ENCODE data around the gene EML3.
A peak's percentile ranks its signal among the peaks of the same experiment; 100 is the strongest.
"Not testable (repeated sequence)": the region's sequence is repeated elsewhere in the genome, so short reads cannot be mapped to it uniquely, and the experiment has no call there.

The EML3 gene

DNA sequence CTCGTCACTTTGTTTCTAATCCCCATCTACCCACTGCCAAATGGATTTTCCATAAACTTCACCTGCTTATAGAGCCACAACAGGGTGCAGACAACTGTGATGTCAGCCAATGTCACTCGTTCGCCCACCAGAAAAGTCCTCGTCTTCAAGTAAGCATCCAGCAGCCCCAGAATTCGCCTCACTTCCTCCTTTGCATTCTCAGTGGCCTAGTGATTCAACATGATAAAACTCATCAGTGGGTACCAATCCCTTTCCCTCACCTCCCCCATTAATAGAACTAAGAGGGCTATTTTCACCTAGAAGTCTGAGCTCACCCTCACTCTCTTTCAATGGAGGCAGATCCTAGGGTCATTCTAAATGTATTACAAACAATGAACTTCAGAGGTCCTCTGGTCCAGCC, 41.7 kb downstream of the EML3 start:
- not testable (repeated sequence) for DNase-seq (ENCODE audit: low read depth in 3 of 3)

DNA sequence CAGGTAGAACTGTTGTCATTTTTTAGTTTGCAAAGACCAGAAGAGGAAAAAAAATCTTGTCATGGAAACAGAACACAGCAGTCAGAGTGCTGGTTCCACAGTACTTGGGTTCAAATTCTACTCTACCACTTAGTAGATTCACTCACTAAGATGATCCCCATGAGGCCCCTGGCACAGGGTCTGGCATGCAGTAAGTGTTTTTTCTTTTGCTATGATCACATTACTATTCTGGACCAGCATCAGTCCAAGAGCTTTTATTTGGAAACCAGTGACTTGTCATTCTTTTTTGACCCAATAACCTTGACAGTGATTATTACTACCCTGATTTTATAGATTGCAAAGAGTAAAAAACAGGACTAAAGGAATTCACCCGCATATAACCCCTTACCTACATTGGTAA, 43.0 kb downstream of the EML3 start:
- DNase-seq (ENCODE audit: low read depth in 3 of 3), result no peak

DNA sequence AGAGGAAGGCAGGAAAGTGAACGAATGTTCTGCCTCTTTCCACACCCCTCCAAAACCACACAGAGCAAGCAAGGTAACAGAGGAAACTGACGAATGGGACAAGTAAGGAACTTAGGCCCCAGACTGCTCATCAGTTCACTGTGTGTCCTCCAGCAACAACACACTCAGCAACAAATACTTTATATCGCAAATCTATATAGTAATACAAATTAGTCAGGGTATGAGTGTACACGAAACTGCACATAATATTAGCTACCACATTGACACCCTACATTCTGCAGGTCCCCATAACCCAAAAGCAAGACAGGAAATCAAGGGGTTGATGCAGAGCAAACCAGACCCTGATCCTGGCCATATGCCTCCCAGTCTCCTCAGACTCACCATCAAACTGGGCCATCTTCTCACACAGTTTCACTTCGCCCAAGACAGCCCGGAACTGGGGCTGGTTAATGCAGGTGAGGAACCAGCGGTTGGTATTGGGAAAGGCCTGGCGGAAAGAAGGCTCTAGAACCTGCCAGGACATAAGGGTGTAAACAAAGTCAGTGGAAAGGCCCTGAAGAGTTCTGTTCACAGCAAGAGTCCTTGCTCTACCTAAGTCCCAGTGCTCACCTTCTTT, 45.4 kb downstream of the EML3 start:
- DNase-seq (ENCODE audit: low read depth in 3 of 3), result no peak

DNA sequence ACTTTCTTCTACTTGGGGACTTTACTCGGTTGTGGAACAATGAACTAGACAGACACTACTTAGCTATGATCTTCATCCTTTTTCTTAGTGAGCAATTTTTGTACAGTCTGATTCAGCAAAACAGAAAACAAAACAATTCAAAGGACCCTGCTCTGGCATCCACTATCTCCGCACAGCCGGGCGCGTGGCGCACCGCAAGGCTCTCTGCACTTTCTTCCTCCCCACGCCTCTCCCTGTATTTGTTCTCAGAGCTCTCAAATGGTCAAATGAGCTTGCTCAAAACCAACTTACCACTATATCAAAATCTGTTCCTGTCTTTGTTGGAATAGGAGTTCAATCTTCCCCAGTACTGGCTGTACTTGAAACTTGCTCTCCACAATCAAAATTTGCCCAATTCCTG, 46.3 kb downstream of the EML3 start:
- no peak for DNase-seq (ENCODE audit: low read depth in 3 of 3)

DNA sequence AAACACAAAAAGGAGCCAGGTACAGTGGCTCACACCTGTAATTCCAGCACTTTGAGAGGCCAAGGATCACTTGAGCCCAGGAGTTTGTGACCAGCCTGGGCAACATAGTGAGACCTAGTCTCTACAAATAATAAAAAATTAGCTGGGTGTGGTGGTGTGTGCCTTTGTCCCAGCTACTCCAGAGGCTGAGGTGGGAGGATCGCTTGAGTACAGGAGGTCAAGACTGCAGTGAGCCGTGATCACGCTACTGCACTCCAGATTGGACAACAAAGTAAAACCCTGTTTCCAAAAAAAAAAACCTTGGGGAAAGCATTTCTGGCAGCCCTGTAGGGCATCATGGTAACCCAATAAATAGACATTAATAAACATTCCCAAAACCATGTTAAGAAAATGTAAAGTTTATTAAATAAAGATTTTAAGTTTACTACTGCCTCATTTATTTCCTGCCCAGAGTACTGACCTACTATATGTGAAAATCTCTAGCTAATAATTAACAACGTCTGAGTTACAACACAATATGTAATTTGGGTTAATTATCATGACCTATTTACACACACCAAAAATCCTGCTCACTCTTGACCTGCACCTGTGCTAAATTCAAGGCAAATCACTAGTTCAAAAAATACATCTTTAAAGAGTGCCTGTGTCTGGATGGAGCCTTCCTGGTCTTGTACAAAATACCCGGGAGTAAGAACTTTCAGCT, 47.3 kb downstream of the EML3 start:
- DNase-seq (ENCODE audit: low read depth in 3 of 3), result no peak

DNA sequence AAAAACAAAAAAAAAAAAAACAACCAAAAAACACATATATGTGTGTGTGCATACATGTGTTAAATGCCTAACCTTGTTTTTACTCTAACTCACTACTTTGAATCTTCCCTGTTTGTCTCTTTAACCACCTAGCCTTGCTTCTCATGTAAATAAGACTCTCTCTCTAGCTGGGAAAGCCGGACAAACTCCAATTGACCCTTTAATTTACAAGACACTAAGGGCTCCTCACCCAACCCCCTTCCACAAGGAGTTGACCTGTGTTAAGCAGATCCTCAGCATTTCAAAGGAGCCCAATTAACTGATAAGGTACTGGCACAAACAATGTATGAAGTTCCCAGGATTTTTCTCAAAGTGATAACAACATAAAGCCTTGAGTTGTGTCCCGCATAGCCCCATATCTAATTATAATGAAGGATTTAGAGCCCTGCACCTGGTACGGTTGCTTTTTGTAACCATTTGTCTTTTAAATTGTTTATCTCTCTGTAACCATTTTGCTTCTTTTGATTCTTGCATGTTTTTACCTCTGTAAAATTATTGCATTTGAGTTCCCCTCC, 50.8 kb downstream of the EML3 start:
- not testable (repeated sequence) for DNase-seq (ENCODE audit: low read depth in 3 of 3)

DNA sequence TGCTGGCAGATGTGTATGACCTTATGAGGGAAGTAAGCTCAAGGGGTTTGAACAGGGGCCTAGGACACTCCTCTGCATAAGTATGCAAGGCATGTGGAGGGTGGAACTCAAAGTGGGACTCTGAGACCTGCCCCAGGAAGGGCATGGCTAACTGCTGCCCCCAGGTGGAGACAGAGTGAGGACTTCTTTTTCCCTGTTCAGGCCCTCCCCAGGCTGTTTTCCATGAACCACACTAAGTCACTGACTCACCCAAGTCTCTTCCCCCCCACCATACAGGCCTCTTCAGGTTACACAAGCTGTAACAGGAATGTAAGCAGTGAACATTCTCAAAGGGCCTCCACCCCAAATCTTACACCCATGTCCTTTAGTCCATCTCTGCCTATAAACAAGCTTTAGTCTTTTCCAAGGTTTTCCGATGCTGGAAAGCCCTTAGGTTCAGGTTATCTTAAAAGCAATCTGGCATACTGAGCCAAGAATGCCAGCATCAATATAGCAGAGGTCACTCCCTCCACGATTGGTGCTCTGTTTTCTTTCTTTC, 51.9 kb downstream of the EML3 start:
- no peak for DNase-seq (ENCODE audit: low read depth in 3 of 3)

DNA sequence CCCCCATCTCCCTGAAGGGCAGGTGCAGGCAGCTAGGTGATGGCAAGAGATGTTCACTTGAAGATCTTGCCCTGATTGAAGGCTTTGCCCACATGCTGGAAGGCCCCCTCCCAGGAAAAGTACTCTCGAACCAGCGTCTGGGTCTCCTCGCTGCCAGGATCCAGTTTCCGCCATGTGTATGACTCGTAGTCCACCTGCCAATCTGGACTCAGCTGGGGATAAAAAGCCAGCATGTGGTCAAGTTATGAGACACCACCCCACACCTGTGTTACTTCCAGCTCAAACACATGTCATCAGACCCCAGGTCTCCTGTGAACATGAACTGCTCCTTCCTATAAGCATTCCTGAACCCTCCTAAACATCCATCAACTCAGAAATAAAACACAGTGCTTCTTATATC, 52.9 kb downstream of the EML3 start:
- not testable (repeated sequence) for DNase-seq (ENCODE audit: low read depth in 3 of 3)

DNA sequence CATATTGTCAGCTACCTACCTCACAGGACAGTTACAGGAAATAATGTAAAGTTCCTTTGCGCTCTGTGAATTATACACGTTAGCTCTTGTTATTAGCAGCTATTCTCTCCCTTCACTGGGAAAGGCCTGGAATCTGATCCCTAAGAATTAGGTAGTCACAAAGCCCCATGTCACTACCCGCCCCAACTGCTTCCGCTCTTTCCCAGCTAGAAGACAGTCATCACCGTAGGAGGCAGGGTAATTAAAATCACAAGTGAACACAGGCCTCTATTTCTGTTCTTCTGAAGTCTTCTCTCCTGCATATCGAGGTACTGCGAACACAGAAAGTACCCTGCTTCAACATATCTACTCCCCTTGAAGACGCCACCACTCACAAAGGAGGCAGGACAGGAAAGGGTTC, 53.4 kb downstream of the EML3 start:
- no peak for DNase-seq (ENCODE audit: low read depth in 3 of 3)

DNA sequence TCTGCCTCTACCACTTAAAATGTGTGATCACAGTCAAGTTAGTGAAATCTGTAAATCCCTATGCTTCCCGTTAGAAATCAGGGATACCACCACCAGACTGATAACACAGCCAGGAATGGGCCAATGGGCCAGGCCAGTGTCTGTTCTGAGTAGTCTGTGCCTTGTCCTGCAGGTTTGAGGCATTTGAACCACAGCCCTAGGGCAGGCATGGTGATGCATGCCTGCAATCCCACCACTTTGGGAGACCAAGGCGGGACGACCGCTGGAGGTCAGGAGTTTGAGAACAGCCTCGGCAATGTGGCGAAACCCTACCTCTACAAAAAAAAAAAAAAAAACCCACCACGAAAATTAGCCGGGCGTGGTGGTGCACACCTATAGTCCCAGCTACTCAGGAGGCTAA, 53.9 kb downstream of the EML3 start:
- DNase-seq (ENCODE audit: low read depth in 3 of 3), result no peak

DNA sequence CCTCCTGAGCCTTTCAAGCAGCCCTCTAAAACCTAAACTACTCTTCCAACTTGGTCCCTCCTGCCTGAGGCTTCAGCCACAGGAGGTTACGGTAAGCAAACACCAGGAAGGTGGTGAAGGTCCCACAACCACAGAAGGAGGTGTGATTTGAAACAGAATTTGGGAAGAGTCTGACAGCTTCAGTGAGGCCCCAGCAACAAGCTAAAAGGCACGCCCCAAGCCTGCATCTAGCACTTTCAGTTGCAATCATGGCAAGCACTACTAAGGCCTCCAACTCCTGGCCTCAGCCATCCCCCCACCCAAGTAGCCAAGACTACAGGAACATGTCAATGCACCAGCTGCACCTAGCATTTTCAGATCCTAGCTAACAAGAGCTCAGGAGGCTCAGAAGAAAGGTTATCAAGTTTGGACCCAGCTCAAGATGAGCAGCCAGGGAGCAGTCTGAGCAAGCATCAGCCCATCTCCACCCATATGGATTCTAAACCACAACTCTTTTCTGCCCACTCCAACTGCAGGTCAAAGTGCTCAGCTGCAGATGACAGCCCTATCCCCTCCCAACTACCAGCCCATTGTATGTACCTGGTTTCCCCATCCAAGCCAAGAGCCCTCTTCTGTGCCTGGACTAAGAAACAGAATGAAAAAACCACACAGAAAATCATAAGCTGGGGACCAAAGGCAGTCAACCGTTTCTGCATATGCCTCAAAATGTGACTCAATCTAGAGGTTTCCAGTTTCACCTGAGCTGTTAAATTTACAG, 55.5 kb downstream of the EML3 start:
- no peak for DNase-seq (ENCODE audit: low read depth in 3 of 3)

DNA sequence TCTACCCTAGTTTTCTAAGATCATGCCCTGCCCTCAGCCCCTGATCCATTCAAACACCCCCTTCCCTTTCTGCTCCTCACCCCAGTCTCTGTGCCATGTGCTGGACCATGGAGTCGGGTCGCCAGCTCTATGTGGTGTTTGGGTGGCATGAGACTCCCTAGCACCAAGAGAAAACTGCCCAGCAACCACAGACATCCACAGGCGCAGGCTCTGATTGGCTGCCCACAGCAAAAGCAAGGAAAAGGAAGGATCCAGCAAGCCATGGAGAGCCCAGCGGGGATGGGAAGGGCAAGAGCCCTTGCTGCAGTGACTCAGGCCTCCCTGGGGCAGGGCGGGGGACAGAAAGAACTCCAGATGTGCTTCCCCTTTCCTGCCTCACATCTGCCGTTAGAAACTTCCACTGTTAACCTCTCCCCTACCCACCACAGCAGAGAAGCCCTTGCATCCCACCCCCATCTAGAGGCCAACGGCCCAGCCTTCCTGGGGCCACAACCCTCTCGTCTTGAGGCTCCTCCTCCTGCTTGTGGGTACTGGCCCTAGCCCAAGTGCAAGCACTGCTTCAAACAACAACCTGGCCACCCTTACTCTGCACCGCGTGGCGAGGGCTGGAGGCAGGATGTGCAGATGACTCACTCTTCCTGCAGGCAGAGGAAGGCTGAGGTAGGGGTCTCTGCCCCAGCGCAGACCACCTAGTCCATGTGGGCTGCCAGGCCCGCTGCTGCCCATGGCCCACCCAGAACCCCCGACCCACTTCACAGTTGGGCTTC, 56.3 kb downstream of the EML3 start:
- peak in 1 of 3 donors; percentile 75 for DNase-seq (ENCODE audit: low read depth in 3 of 3)

DNA sequence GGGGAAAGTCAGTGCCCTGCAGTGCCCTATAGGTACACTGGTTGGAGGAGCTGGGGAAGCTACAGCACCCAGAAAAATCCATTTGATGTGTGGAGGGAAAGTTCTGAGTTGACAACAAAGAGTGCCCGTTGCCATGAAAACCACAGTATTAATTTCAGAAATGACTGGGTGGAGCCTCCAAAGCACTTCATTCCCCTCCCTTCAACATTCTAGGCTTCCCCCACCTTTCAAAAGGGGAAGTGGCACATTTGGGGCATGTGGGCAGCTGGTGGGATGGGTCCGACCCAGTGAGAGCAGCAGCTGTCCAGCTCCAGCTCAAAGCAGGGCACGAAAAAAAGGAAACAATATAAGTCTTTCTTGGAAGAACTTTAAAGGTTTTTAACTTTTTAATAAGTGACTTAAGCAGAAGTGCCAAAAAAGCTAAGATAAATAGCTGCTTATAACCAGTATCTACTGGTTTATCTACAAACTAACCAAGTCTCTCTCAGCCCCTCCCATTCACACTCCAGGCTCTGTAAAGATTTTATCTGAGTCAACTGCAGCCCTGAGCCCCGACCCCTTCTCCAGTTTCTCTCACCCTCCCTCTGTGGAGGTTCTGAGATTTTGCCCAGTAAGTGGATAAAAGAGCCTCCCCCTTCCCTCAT, 57.0 kb downstream of the EML3 start:
- no peak for DNase-seq (ENCODE audit: low read depth in 3 of 3)

DNA sequence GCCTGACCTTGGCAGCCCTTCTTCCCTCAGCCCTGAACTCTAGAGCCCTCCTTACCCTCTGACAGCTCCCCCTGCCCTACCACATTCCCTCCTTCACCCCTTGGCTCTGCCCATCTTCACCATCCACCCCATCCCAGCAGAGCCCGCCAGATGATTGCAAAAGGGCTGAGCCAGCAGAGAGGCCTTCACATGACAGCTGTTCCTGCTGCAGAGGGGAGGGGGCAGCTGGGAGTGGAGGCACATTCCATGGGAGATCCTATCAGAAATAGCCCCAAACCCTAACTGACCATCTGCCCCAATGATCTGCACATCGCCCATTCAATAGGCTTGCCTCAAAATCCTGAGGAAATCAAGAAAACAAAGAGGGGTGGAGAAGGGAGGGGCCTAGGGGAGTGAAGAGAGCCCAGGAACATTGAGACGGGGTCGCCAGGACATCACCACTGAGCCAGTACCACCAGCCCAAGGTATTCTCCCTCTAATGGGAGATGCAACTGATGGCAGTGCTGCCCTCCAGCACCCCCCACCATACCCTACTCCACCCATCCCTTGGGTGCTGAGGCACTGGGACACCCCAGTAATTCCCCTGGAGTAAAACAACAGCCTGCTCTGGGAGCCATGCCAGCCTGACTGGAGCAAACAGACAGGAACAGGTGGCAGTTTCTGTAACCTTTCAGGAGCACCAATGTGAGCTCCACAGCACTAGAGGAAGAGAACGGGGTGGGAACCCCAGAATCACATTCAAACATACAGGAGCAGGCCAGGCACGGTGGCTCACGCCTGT, 58.0 kb downstream of the EML3 start:
- DNase-seq (ENCODE audit: low read depth in 3 of 3), result no peak

DNA sequence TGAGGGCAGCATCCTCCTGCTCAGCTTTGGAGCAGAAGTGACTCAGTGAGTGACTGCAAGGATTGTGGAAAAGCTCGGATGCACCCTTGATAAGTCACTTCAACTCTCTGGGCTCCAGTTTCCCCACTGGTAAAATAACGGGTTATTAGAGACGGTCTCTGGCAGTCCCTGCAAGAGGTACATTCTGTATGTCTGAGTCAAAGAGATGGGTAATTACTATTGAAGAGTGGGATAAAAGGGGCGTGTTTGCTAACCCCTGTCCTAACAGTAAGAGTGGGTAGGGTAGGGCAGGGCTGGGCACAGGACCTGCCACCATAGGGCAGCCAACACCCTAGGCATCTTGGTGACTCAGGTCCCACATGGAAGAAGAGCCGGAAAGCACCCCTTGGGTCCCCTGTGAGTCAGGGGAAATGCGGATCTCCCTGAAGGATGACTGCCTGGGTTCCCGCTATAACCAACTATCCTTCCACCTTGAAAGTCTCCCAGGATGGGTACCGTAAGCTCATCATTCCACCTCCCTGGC, 58.7 kb downstream of the EML3 start:
- DNase-seq (ENCODE audit: low read depth in 3 of 3), result no peak

DNA sequence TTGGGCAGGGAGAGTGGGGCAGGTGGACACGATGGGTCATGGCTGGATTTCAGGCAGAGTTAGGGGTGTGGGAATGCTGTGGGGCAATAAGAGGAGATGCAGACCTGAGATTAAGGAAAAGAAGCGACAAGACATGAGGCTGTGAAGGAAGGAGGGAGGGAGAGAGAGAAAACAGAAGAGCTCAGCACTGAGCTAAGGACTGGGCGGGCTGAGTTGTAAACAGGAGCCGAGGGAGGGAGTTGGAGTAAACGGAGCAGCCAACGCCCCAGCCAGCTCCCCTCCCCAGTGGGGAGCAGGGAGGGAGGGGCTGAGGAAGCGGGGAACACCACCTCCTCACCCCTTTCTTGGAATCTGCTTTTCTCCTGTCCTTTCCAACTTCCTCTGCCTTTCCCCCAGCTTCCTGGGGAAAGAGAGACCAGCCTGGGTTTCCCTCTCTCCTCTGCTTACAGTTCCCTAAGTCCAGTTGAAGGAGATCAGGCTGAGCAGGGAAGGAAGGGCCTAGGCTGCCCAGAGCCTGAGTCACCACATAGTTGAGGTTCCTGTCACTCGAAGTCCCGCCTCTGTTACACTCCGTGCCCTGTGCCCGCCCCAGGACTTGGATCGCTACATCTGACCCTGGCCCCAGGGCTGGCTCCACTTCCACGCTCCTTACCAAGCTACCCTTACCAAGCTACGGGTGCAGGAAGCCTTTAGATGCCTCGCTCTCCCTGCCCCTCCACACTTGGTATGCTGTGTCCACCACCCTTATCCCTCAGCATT, 59.3 kb downstream of the EML3 start:
- DNase-seq (ENCODE audit: low read depth in 3 of 3), result no peak

DNA sequence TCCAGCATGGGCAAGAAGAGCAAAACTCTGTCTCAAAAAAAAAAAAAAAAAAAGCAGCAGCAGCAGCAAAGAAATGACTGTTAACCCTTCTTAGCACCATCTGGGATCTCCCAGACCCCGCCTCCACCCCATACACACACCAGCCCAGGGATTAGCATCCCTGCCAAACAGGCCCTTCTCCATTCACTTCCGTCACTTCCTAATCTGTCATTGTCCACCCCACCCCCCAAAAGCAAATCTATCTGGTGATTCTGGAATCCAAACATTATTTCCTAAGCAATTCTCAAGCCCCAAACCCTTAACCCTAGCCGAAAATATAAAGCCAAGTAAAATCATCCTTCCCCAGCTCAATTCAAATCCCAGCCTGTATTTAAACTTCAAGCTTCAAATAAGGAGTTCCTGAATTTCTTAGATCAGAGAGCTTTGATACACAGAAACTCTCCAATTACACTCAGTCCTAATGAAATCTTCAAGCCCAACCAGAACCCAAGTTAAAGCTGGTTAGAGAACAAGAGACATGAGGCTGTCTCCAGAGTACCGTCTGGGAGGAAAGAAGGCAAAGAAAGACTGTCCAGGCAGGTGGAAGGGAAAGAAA, 60.0 kb downstream of the EML3 start:
- DNase-seq (ENCODE audit: low read depth in 3 of 3), result no peak

Measured in stimulated activated CD4-positive, alpha-beta T cell treated with anti-CD3 and anti-CD28 coated beads, TNF-alpha, amount 100 ng/mL, for 48 hours (primary cell).